Left ventricle myocardium inferior (tissue), 1 donor: Measurements from ENCODE around the gene ELMO2. TPM values are rescaled to one million over a fixed set of nuclear protein-coding genes. Genes with fewer than 3 reads are reported as not detected.

ENCODE experiments used
- DNase-seq: peaks from one replicate; pipeline ENCODE4 v3.0.0-alpha.2; 2020
- H3K27ac ChIP-seq: fragments of 200-600 bp; replicated peaks from 2 replicates; pipeline ENCODE4 v1.8.0; 2021
- H3K27me3 ChIP-seq: fragments of 200-600 bp; 2 replicates; pipeline ENCODE4 v1.8.0; 2021; ENCODE audit warnings: low read depth
- H3K36me3 ChIP-seq: fragments of 200-600 bp; 2 replicates; pipeline ENCODE4 v1.8.0; 2021
- H3K4me1 ChIP-seq: fragments of 200-600 bp; 2 replicates; pipeline ENCODE4 v1.8.0; 2021
- H3K4me3 ChIP-seq: fragments of 200-600 bp; 2 replicates; pipeline ENCODE4 v1.8.0; 2021; ENCODE audit warnings: mild to moderate bottlenecking, moderate library complexity
- H3K9me3 ChIP-seq: fragments of 200-600 bp; replicated peaks from 2 replicates; pipeline ENCODE4 v1.8.0; 2021
- intact Hi-C: fragments of 100-400 bp; cut with micrococcal nuclease; formaldehyde crosslinking; loops from one replicate; pipeline ENCODE4 v1.11.0; 2022
- total RNA-seq: library from RNA; stranded (reverse); fragmentation: NEBNext Ultra II Directional; extraction: Animal tissue kit (Norgen Biotek cat#: 25700); gene quantifications from one replicate; pipeline ENCODE4 v1.2.1, GENCODE V29; 2021
- TF ChIP-seq, protein P1 (sequence below): fragments of 200-600 bp; IDR thresholded peaks from 2 replicates; pipeline ENCODE4 v1.8.0; 2021; ENCODE audit warnings: antibody characterized with exemption, mild to moderate bottlenecking, borderline replicate concordance
- donor health status: DM: no; HTN: yes; CAD: no; lungs with severe emphysema.

The ELMO2 gene
- total RNA-seq, 1 donor from 2014 or later: 28.5 TPM

DNA sequence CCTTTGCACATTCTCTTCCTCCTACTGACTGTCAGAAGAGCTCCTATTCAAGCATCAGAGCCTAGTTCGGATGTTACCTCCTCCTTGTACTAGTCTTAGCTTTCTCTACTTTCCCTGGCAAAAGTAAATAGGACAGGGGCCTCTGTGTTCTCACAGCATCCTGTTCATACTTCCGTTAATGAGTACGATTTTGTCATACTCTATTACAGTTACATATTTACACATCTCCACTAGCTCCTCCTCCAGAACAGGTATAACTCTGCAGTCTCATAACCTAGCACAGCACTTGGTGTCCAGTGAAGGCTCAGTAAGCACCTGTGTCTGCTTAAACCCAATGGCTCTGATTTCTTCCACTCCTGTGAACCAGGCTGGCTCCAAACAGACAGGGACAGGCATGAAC lies 7.0 kb downstream of the ELMO2 start:
- Histone ChIP-seq H3K27me3 (no peaks in the 10 kb centered on the region), H3K27ac (peak overlapping the region; percentile 83), H3K36me3 (peaks cover 14% of the 10 kb centered on the region), H3K4me1 (peaks cover 93% of the 10 kb centered on the region), H3K9me3 (no peaks in the 10 kb centered on the region), H3K4me3 (no peak overlapping the region)
- TF ChIP-seq, protein P1, sequence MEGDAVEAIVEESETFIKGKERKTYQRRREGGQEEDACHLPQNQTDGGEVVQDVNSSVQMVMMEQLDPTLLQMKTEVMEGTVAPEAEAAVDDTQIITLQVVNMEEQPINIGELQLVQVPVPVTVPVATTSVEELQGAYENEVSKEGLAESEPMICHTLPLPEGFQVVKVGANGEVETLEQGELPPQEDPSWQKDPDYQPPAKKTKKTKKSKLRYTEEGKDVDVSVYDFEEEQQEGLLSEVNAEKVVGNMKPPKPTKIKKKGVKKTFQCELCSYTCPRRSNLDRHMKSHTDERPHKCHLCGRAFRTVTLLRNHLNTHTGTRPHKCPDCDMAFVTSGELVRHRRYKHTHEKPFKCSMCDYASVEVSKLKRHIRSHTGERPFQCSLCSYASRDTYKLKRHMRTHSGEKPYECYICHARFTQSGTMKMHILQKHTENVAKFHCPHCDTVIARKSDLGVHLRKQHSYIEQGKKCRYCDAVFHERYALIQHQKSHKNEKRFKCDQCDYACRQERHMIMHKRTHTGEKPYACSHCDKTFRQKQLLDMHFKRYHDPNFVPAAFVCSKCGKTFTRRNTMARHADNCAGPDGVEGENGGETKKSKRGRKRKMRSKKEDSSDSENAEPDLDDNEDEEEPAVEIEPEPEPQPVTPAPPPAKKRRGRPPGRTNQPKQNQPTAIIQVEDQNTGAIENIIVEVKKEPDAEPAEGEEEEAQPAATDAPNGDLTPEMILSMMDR: no peak
- intact Hi-C loops: no loop called here
- DNase-seq: no peak

DNA sequence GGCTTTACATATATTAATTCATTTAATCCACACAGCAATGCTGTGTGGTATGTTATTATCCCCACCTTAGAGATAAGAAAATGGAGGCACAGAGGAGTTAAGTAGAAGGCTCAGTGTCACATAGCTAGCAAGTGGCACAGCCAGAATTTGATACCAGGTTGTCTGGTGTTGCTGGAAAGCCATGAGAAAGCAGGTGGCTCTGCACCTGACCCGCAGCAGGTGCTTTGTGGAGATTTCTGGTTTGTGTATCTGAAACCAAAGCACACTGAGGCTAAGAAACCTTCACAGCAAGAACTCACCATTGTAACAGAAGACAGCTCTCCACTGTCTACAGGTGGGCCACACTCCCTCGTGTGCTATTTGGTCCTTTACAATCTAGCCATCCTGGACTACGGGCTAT lies 7.5 kb downstream of the ELMO2 start:
- TF ChIP-seq, protein P1: no peak
- intact Hi-C loops: no loop called here

DNA sequence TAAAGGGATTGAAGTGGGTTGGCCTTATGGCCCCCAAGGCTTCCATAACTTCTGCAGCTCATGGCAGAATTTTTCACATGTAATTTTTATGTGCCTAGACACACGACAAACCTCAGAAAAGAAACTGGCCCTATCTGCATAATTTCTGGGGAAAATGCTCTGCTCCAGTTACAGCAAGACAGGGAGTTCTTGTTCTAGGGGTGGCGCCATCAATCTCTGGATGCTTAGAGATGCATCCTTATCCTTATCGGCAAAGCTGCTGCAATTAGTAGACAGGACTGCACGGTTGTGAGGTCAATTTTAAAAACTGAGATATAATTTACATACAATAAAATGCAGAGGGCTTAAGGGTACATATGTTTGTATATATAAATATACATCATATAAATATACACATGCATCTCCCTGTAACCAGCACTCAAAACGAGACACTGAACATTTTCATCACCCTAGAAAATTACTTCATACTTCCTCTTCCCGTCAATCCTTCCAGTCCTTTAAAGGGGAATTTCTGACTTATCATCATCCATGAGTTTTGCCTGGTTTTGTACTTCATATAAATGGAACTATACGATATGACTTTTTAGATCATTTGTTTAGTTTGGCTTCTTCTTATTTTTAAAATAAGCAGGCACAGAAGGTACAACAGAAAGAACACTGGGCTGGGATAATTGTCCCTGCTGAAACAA lies 10.2 kb downstream of the ELMO2 start:
- DNase-seq: no peak
- no peak overlapping the region for H3K27ac ChIP-seq
- intact Hi-C loops: no loop called here
- peaks cover 69% of the 10 kb centered on the region for H3K4me1 ChIP-seq
- TF ChIP-seq, protein P1: no peak
- no peak overlapping the region for H3K4me3 ChIP-seq
- peaks cover 44% of the 10 kb centered on the region for H3K36me3 ChIP-seq
- H3K27me3 ChIP-seq: no peaks in the 10 kb centered on the region
- no peaks in the 10 kb centered on the region for H3K9me3 ChIP-seq

More for the DNA sequence above, 7.5 kb downstream of the ELMO2 start:
- Histone ChIP-seq H3K27me3 (no peaks in the 10 kb centered on the region), H3K4me3 (no peak overlapping the region), H3K36me3 (peaks cover 18% of the 10 kb centered on the region), H3K4me1 (peaks cover 93% of the 10 kb centered on the region), H3K27ac (peak overlapping the region; percentile 83), H3K9me3 (no peaks in the 10 kb centered on the region)
- DNase-seq: no peak

DNA sequence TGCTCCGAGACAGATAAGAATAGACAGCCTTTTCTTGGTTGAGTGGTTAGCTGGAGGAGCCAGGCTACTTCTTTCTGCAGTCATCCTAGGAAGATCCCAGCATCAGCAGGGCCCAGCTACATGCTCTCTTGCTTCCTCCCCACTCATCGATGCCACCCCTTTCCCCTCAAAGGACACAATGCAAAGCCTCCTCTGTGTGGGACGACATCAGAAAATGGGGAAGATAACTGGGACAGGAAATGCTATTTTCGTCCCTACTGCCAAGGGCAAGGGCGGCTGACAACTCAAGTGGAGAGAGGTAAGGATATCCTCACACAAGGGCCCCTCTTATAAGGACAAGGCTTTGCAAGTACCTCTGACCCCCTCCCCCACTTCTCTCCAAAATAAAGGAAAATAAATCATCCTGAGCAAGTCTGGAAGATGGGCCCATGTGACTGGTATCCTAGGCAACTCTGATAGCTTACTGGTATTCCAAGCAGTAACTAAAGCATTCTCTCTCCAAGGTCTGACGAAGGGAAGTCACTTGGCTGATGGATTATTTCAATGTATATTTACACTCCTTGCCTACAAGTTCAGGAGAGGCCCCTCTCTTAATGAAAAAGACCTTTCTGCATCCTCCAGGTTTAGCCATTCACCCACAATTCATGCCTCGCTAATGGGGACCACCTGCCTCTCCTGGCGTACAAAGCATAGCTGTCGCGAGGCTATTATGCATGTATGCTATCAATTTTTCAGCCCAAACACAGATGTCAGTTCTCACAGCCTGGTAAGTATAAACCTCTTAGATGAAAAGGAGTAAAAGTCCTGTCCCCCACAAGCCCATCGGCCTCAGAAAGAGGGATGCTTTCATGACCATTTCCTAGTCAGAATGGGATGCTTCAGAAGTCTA lies 11.3 kb downstream of the ELMO2 start:
- intact Hi-C loops: no loop called here

DNA sequence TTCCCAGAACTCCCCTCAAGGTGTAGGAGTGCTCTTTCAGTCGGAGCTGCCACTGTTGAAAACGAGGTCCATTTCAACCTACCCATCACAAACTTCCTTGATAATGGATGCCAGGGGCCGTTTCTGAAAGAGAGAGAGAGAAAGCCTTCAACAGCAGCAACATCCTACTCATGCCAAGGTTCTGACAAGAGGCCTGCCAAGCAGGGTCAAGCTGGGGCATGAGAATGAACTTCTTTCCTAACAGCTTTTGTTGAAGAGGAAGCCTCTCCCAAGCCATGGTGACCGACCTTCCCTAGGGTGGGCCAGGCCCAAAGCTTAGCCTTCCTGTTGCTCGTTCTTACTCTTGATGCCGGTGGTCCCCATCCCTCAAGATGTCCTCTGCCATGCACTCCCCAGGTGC lies 12.4 kb downstream of the ELMO2 start:
- TF ChIP-seq, protein P1: no peak
- peaks cover 47% of the 10 kb centered on the region for H3K4me1 ChIP-seq
- intact Hi-C loops: no loop called here
- no peaks in the 10 kb centered on the region for H3K9me3 ChIP-seq
- no peak for DNase-seq
- H3K36me3 ChIP-seq: peaks cover 66% of the 10 kb centered on the region
- no peaks in the 10 kb centered on the region for H3K27me3 ChIP-seq
- H3K27ac ChIP-seq: no peak overlapping the region
- H3K4me3 ChIP-seq: no peak overlapping the region

More for the DNA sequence above, 11.3 kb downstream of the ELMO2 start:
- no peak for DNase-seq
- H3K27ac ChIP-seq: no peak overlapping the region
- H3K9me3 ChIP-seq: no peaks in the 10 kb centered on the region
- H3K27me3 ChIP-seq: no peaks in the 10 kb centered on the region
- peaks cover 58% of the 10 kb centered on the region for H3K4me1 ChIP-seq
- TF ChIP-seq, protein P1: no peak
- no peak overlapping the region for H3K4me3 ChIP-seq
- H3K36me3 ChIP-seq: peaks cover 55% of the 10 kb centered on the region
